HG02763 (cell line): Measurements from ENCODE around the gene HRG.
"Not testable (repeated sequence)": the region's sequence is repeated elsewhere in the genome, so short reads cannot be mapped to it uniquely, and the experiment has no call there.

ENCODE experiments used
- ATAC-seq: cut with Tn5 transposase; IDR thresholded peaks from one replicate; pipeline ENCODE4 v1.9.1; 2021; ENCODE audit warnings: mild to moderate bottlenecking, moderate library complexity; ENCODE audit not compliant: unreplicated experiment

Gene HRG

DNA sequence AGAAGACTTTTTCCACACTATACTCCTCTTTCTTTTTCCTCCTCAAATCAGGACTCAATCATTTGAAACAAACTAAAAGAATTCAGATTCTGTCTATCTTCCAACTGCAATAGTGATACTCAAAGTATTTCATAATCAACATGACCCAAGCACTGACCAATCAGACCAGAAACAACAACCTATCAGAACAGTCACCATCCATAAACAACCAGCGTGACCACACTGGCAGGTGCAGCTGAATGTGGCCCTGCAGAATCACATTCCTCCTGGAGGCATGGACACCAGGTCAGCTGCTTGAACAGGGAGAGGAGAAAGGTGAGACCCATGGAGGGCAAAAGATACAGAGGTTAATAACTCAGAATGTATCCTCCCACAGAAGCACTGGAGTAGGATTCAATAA, 13.3 kb downstream of the HRG start:
- ATAC-seq, result no peak

DNA sequence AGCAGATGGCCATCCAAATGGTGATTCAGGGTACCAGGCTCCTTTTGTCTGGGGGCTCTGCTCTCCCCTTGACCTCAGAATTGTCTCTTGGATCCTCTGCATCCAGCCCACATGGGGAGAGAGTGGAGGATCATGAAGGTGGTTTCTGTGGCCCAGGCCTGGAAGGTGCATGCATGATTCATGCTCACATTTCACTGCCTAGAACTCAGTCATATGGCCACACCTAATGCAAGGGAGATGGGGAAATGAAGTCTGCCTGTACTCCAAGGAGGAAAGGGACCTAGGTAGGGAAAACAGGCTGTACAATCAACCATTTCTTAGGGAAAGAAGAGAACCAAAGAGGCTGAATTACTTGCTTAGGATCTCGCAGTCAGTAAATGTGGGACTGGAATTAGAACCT, 15.1 kb downstream of the HRG start:
- ATAC-seq, result no peak

DNA sequence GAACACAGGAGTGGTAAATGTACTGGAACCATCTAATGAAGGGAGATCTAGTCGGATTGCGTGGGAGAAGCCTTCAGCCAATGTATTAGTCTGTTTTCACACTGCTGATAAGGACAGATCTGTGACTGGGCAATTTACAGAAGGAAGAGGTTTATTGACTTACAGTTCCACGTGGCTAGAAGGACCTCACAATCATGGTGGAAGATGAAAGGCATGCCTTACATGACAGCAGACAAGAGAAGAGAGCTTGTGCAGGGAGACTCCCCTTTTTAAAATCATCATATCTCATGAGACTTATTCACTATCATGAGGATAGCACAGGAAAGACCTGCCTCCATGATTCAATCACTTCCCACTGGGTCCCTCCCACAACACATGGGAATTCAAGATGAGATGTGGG, 17.0 kb downstream of the HRG start:
- no peak for ATAC-seq

GRCh38 chr3:186683979-186684378, 18.2 kb downstream of the HRG start:
- no peak for ATAC-seq

GRCh38 chr3:186686475-186686874, 20.7 kb downstream of the HRG start:
- ATAC-seq, result not testable (repeated sequence)

DNA sequence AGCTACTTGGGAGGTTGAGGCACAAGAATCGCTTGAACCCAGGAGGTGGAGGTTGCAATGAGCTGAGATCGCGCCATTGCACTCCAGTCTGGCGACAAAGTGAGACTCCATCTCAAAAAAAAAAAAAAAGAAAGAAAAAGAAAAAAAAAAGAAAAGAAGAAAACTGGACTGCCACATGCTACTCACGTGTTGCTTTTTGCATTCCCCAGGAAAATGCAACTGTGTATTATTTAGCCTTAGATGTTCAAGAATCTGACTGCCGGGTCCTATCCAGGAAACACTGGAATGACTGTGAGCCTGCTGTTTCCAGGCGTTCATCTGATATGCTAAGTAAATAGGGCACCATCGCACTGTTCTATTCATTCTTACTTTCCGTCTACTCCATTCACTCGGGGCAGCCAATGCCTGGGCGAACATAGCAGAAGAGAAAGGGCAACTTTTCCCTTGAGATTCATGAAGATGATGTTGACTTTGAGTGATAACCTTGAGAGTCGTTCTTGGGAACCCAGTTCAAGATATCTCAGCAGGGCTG, 21.4 kb downstream of the HRG start:
- no peak for ATAC-seq

DNA sequence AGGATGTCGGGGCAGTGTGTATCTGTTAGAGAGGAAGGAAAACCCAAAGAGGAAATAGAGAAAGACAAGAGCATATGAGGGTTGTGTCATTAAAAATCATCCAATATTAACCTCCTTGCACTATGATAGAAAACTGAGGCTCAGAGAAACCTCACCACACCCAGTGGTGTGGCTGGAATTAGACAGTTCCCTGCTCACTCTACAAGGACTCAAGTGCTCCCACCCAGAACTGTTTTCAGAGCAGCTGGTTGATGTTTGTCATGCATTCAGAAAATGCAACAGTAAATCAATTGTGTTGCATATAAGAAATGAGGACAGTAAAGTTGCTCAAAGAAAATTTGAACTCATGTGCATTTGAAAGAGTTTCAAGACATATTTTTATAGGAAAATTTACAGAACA, 24.5 kb downstream of the HRG start:
- not testable (repeated sequence) for ATAC-seq

DNA sequence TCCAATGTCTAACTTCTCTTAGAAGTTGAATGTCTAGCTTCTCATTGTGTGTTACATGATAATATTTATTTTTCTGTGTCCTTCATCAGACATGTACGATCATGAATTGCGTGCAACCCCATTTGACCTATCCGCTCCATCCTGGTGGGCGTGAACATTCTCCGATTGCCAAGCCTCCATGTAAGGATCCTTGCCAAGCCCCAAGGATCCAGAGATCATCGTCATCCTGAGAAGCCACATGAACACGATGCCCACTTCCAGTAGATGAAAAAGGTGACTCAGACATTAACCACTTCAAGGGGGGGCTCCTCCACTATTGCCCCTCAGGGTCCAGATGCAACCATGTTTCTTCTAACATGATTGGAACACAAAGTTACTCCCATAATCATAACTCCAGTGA, 25.9 kb downstream of the HRG start:
- no peak for ATAC-seq

- no peak for ATAC-seq
Observed at GRCh38 chr3:186693843-186694242, 28.0 kb downstream of the HRG start.

DNA sequence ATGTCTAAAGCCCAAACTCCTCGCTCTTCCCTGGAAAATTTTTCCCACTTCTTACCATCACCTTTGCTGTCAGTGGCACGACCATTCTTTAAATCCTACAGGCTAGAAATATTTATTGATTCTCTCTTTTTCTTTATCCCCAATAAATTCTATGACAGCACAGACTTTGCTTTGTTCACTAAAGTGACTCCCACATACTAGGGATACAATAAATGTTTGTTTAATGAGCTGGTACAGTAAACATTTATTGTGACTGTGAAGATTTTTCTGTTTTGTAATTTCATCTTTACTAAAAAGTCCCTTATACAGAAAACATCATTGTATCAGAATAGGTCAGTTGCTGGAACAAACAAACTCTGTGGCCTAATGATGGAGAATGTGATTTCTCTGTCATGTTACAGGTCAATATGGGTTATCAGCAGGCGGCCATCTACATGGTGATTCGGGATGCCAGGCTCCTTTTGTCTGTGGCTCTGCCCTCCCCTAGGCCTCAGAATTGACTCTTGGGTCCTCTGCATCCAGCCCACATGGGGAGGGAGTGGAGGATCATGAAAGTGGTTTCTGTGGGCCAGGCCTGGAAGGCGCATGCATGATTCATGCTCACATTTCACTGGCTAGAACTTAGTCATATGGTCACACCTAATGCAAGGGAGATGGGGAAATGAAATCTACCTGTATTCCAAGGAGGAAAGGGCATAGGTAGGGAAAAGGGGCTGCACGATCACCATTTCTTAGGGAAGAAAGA, 28.6 kb downstream of the HRG start:
- ATAC-seq, result no peak

- ATAC-seq, result no peak
Observed at GRCh38 chr3:186696522-186696921, 30.7 kb downstream of the HRG start.

GRCh38 chr3:186697510-186697909, 31.7 kb downstream of the HRG start:
- ATAC-seq, result no peak

DNA sequence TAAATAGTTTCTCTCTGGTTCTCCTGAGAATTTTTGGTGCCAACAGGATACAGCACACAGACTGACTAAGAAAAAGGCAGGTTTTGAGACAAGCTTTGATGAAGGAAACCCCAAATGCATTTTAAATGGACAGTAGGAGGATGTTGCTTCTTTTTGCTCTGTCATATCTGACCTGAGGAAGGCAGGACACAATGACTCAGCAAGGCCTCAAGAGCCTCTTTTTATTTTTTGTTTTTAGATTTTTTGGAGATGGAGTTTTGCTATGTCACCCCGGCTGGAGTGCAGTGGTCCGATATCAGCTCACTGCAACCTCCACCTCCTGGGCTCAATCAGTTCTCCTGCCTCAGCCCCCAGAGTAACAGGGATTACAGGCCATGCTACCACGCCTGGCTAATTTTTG, 34.5 kb downstream of the HRG start:
- no peak for ATAC-seq

- ATAC-seq, result not testable (repeated sequence)
Observed at GRCh38 chr3:186702451-186702850, 36.6 kb downstream of the HRG start.

DNA sequence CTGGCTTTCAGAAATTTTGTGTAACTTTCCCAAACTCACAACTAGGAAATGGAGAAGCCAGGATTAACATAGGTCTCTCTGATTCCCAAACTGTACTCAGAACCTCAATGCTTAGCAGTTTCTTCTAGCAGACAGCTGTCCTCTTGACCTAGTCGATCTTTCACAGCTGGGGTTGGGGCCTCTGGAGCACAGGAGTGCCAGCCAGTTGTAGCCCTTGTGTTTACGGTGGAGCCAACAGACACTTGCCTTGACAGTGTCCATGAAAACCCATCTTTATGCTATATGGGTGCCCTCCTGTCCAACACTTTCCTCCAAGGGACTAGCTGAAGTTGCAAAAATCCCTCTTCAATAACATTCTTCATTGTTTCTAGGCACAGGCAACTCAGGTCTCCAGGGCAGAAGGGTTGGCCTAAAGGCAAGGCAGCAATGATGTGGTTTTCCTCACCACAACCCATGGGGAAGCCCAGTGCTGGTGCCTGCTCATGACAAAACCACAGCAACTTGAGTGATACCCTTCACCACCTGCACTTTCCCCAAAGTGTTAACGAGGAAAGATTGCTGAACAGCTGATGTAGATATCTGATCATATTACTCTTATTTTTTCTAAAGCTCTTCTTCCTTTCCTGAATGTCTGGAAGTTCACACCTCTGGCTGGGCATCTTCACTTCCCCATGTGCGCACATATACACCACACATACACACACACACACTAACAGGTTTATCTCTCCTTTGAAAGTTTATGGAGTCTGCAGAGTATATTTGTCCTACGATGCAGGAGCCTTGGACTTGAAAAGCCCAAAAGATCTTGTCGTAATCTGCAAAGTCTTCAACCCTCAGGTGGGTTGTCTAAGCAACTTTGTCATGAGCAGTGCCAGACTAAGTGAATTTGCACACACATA, 40.3 kb downstream of the HRG start:
- peak; percentile 63 for ATAC-seq

- no peak for ATAC-seq
Observed at GRCh38 chr3:186708983-186709679, 43.3 kb downstream of the HRG start.

DNA sequence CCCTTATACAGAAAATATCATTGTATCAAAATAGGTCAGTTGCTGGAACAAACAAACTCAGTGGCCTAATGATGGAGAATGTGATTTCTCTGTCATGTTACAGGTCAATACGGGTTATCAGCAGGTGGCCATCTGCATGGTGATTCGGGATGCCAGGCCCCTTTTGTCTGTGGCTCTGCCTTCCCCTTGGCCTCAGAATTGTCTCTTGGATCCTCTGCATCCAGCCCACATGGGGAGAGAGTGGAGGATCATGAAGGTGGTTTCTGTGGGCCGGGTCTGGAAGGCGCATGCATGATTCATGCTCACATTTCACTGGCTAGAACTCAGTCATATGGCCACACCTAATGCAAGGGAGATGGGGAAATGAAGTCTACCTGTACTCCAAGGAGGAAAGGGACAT, 44.9 kb downstream of the HRG start:
- not testable (repeated sequence) for ATAC-seq

DNA sequence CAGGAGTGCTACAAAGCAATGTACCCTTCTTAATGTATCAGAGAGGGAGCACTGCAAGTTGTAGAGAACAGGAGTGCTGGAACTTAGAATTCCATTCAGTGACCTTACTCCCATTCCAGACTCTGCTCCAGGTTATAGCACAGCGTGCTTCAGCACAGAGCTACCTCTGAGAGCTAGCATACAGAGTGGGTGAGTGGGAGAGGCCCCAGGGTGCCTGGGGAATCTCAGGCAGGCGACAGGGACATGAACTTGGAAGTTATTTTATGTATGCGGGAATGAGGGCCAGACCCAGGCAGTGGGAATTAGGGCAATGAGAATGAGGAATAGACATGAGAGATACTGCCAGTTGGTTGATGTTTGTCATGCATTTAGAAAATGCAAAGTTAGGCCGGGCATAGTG, 47.7 kb downstream of the HRG start:
- no peak for ATAC-seq

GRCh38 chr3:186717039-186717457, 51.2 kb downstream of the HRG start, which contains the start of gene KNG1:
KNG1 (plus strand) TSS chr3:186717359; CDS start chr3:186717543, 184 bp downstream.
- ATAC-seq, result no peak

DNA sequence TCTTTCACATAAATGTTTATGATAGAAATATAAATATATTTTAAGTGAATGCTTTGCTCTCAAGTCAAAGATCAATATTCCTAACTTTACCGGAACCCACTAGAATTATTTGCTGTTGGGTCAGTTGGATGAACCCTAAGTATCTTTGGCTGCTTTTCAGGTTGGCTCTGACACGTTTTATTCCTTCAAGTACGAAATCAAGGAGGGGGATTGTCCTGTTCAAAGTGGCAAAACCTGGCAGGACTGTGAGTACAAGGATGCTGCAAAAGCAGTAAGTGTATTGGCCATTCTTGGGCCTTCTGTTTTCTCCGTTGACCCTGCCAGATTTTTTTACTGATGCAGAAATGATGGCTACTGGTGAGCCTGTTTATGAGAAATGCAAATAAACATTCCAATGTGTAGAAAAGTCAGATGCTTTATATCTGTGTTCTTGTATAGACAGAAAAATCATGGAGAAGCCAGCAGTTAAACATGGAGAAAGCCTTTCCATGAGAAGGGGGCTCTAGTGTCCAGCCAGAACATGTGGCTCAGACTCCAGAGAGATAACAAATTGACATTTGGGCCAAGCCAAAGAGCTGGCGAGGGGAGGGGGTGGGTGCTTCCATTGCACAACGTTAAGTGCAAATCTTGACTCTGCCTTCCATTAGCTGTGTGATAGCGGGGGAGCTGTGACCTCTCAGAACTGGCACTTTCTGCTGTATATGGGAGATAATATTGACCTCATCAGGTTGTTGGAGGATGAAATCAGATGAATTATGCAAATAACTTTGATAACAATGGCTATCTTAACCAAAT, 54.3 kb downstream of the HRG start:
- ATAC-seq, result no peak
